ENCODE results near the gene HERPUD2. TPM values are rescaled to one million over a fixed set of nuclear protein-coding genes. Genes with fewer than 3 reads are reported as not detected.

HERPUD2 gene
- total and polyA plus RNA-seq, 2 experiments from 2014 or later = 25.5 to 28.0 TPM

GRCh38 chr7:35599061-35599460, 95.9 kb downstream of the HERPUD2 start:
- WGBS (ENCODE audit: low lambda C conversion rate, missing lambda C conversion rate) = 90% methylated on average over 2 of the region's 2 CpGs
- H3K9me2 ChIP-seq (replicated peaks; ENCODE audit: insufficient read depth) = no peaks in the 10 kb centered on the region
- H3K79me2 ChIP-seq = no peaks in the 10 kb centered on the region
- H3K4me3 ChIP-seq = no peak overlapping the region
- TF ChIP-seq EZH2phosphoT487 (IDR thresholded peaks at IDR 0.05; ENCODE audit: low read depth, severe bottlenecking, unreplicated experiment) (no peak), EZH2 (IDR thresholded peaks at IDR 0.05; ENCODE audit: borderline replicate concordance) (no peak), CTCF (IDR thresholded peaks at IDR 0.05; ENCODE audit: poor library complexity) (no peak)
- no peaks in the 10 kb centered on the region for H3K9me3 ChIP-seq (ENCODE audit: low read depth)
- no peaks in the 10 kb centered on the region for H3K27me3 ChIP-seq
- no peaks in the 10 kb centered on the region for H3K4me1 ChIP-seq (ENCODE audit: insufficient read depth)
- no peak overlapping the region for H3K27ac ChIP-seq
- no peak overlapping the region for H2AFZ ChIP-seq
- H3K36me3 ChIP-seq (replicated peaks; ENCODE audit: insufficient read depth, low read depth) = no peaks in the 10 kb centered on the region
- H3K4me2 ChIP-seq = no peak overlapping the region
- H4K20me1 ChIP-seq (ENCODE audit: insufficient read depth, poor library complexity, severe bottlenecking) = no peaks in the 10 kb centered on the region
- no peak for DNase-seq (ENCODE audit: low spot score)

GRCh38 chr7:35596061-35596460, 98.9 kb downstream of the HERPUD2 start:
- H3K4me3 ChIP-seq = no peak overlapping the region
- no peak overlapping the region for H3K27ac ChIP-seq
- no peaks in the 10 kb centered on the region for H3K9me3 ChIP-seq (ENCODE audit: low read depth)
- no peak overlapping the region for H3K4me2 ChIP-seq
- no peaks in the 10 kb centered on the region for H3K36me3 ChIP-seq (replicated peaks; ENCODE audit: insufficient read depth, low read depth)
- no peaks in the 10 kb centered on the region for H3K27me3 ChIP-seq
- no peak for TF ChIP-seq CTCF (IDR thresholded peaks at IDR 0.05; ENCODE audit: poor library complexity)
- no peak for TF ChIP-seq EZH2phosphoT487 (IDR thresholded peaks at IDR 0.05; ENCODE audit: low read depth, severe bottlenecking, unreplicated experiment)
- TF ChIP-seq EZH2 (IDR thresholded peaks at IDR 0.05; ENCODE audit: borderline replicate concordance) = no peak
- DNase-seq (ENCODE audit: low spot score) = no peak
- no peaks in the 10 kb centered on the region for H3K9me2 ChIP-seq (replicated peaks; ENCODE audit: insufficient read depth)
- H4K20me1 ChIP-seq (ENCODE audit: insufficient read depth, poor library complexity, severe bottlenecking) = no peaks in the 10 kb centered on the region
- H3K4me1 ChIP-seq (ENCODE audit: insufficient read depth) = peaks cover 3% of the 10 kb centered on the region
- WGBS (ENCODE audit: low lambda C conversion rate, missing lambda C conversion rate) = 57% methylated on average over 2 of the region's 2 CpGs
- no peaks in the 10 kb centered on the region for H3K79me2 ChIP-seq
- no peak overlapping the region for H2AFZ ChIP-seq

GRCh38 chr7:35593899-35594298, 101.0 kb downstream of the HERPUD2 start:
- Histone ChIP-seq H3K27me3 (no peaks in the 10 kb centered on the region), H3K4me2 (no peak overlapping the region), H2AFZ (no peak overlapping the region), H3K27ac (no peak overlapping the region), H3K79me2 (no peaks in the 10 kb centered on the region), H3K9me3 (ENCODE audit: low read depth) (no peaks in the 10 kb centered on the region), H3K36me3 (replicated peaks; ENCODE audit: insufficient read depth, low read depth) (no peaks in the 10 kb centered on the region), H4K20me1 (ENCODE audit: insufficient read depth, poor library complexity, severe bottlenecking) (no peaks in the 10 kb centered on the region), H3K4me3 (no peak overlapping the region), H3K9me2 (replicated peaks; ENCODE audit: insufficient read depth) (no peaks in the 10 kb centered on the region), H3K4me1 (ENCODE audit: insufficient read depth) (peaks cover 3% of the 10 kb centered on the region)
- DNase-seq (ENCODE audit: low spot score) = no peak
- TF ChIP-seq EZH2 (IDR thresholded peaks at IDR 0.05; ENCODE audit: borderline replicate concordance) = no peak
- TF ChIP-seq CTCF (IDR thresholded peaks at IDR 0.05; ENCODE audit: poor library complexity) = no peak
- TF ChIP-seq EZH2phosphoT487 (IDR thresholded peaks at IDR 0.05; ENCODE audit: low read depth, severe bottlenecking, unreplicated experiment) = no peak
- WGBS (ENCODE audit: low lambda C conversion rate, missing lambda C conversion rate) = 72% methylated on average over 8 of the region's 8 CpGs

GRCh38 chr7:35588647-35589046, 106.3 kb downstream of the HERPUD2 start:
- Histone ChIP-seq H3K4me3 (no peak overlapping the region), H3K27me3 (no peaks in the 10 kb centered on the region), H3K9me3 (ENCODE audit: low read depth) (no peaks in the 10 kb centered on the region), H3K36me3 (replicated peaks; ENCODE audit: insufficient read depth, low read depth) (no peaks in the 10 kb centered on the region), H3K27ac (no peak overlapping the region), H4K20me1 (ENCODE audit: insufficient read depth, poor library complexity, severe bottlenecking) (no peaks in the 10 kb centered on the region), H3K4me2 (no peak overlapping the region), H3K9me2 (replicated peaks; ENCODE audit: insufficient read depth) (no peaks in the 10 kb centered on the region), H2AFZ (no peak overlapping the region), H3K4me1 (ENCODE audit: insufficient read depth) (peaks cover 3% of the 10 kb centered on the region), H3K79me2 (no peaks in the 10 kb centered on the region)
- DNase-seq (ENCODE audit: low spot score) = no peak
- TF ChIP-seq EZH2 (IDR thresholded peaks at IDR 0.05; ENCODE audit: borderline replicate concordance) = no peak
- TF ChIP-seq EZH2phosphoT487 (IDR thresholded peaks at IDR 0.05; ENCODE audit: low read depth, severe bottlenecking, unreplicated experiment) = no peak
- no peak for TF ChIP-seq CTCF (IDR thresholded peaks at IDR 0.05; ENCODE audit: poor library complexity)
- whole genome bisulfite sequencing (ENCODE audit: low lambda C conversion rate, missing lambda C conversion rate) = 88% methylated on average over 4 of the region's 4 CpGs

All from hepatocyte (in vitro differentiated cells).